ENCODE measurements around the gene SAPCD1. TPM values are rescaled to one million over a fixed set of nuclear protein-coding genes. Genes with fewer than 3 reads are reported as not detected.

The SAPCD1 gene
- total RNA-seq: 3.8 TPM

GRCh38 chr6:31762356-31762755, at the start of gene SAPCD1:
TSS of gene SAPCD1 (plus strand) at chr6:31762656. CDS start at chr6:31763055, 399 bp downstream.

GRCh38 chr6:31715022-31715958, 47.2 kb upstream of the SAPCD1 start, which contains the start of gene LY6G6D:
TSS of gene LY6G6D (plus strand) at chr6:31715348. CDS start at chr6:31715356, 8 bp downstream.

GRCh38 chr6:31721351-31722020, 41.0 kb upstream of the SAPCD1 start, which contains the start of gene LY6G6C:
TSS of gene LY6G6C (minus strand) at chr6:31721746. CDS start at chr6:31721679, 67 bp downstream.

GRCh38 chr6:31723245-31723979, 39.0 kb upstream of the SAPCD1 start, which contains the start of gene MPIG6B:
TSS of gene MPIG6B (plus strand) at chr6:31723373. CDS start at chr6:31723384, 11 bp downstream.

GRCh38 chr6:31728767-31729514, 33.5 kb upstream of the SAPCD1 start, which contains the start of gene DDAH2:
TSS of gene DDAH2 (minus strand) at chr6:31729299. CDS start at chr6:31729161, 138 bp downstream.

GRCh38 chr6:31736021-31736767, 26.3 kb upstream of the SAPCD1 start, which contains the start of gene CLIC1:
TSS of gene CLIC1 (minus strand) at chr6:31736530. CDS start at chr6:31736300, 230 bp downstream.

GRCh38 chr6:31739639-31740396, 22.6 kb upstream of the SAPCD1 start, which contains the start of gene MSH5:
TSS of gene MSH5 (plus strand) at chr6:31740005. CDS start at chr6:31740467, 462 bp downstream.

GRCh38 chr6:31776989-31777666, 14.7 kb downstream of the SAPCD1 start, which contains the start of gene VWA7:
TSS of gene VWA7 (minus strand) at chr6:31777328. CDS start at chr6:31776779, 549 bp downstream.

GRCh38 chr6:31795616-31796298, 33.3 kb downstream of the SAPCD1 start, which contains the start of gene VARS1:
TSS of gene VARS1 (minus strand) at chr6:31795752. CDS start at chr6:31795217, 535 bp downstream.

GRCh38 chr6:31806470-31807272, 44.2 kb downstream of the SAPCD1 start, which contains the start of gene LSM2:
TSS of gene LSM2 (minus strand) at chr6:31806966. CDS start at chr6:31806757, 209 bp downstream.

Other genes starting within 250 kb of the SAPCD1 start
- not detected for gene MCCD1, start 233.7 kb upstream of the SAPCD1 start, total RNA-seq
- 327 TPM for gene DDX39B, start 220.7 kb upstream of the SAPCD1 start, total RNA-seq
- gene ATP6V1G2, start 216.0 kb upstream of the SAPCD1 start, total RNA-seq: 19.2 TPM
- 21.8 TPM for gene NFKBIL1, start 215.0 kb upstream of the SAPCD1 start, total RNA-seq
- gene LTA, start 190.4 kb upstream of the SAPCD1 start, total RNA-seq: not detected
- not detected for gene TNF, start 187.1 kb upstream of the SAPCD1 start, total RNA-seq
- 1.4 TPM for gene LTB, start 180.2 kb upstream of the SAPCD1 start, total RNA-seq
- 11.2 TPM for gene LST1, start 176.4 kb upstream of the SAPCD1 start, total RNA-seq
- not detected for gene NCR3, start 169.7 kb upstream of the SAPCD1 start, total RNA-seq
- 10.5 TPM for gene AIF1, start 147.4 kb upstream of the SAPCD1 start, total RNA-seq
- 88.1 TPM for gene PRRC2A, start 141.9 kb upstream of the SAPCD1 start, total RNA-seq
- 226 TPM for gene BAG6, start 110.0 kb upstream of the SAPCD1 start, total RNA-seq
- 1.0 TPM for gene APOM, start 106.8 kb upstream of the SAPCD1 start, total RNA-seq
- gene C6orf47, start 101.9 kb upstream of the SAPCD1 start, total RNA-seq: 19.6 TPM
- 18.6 TPM for gene GPANK1, start 97.7 kb upstream of the SAPCD1 start, total RNA-seq
- 108 TPM for gene CSNK2B, start 96.6 kb upstream of the SAPCD1 start, total RNA-seq
- 2.3 TPM for gene LY6G5B, start 92.7 kb upstream of the SAPCD1 start, total RNA-seq
- gene LY6G5C, start 81.6 kb upstream of the SAPCD1 start, total RNA-seq: 1.9 TPM
- gene ABHD16A, start 59.3 kb upstream of the SAPCD1 start, total RNA-seq: 53.2 TPM
- not detected for gene LY6G6F, start 55.8 kb upstream of the SAPCD1 start, total RNA-seq
- not detected for gene LY6G6D, start 47.3 kb upstream of the SAPCD1 start, total RNA-seq
- not detected for gene LY6G6C, start 40.9 kb upstream of the SAPCD1 start, total RNA-seq
- gene MPIG6B, start 39.3 kb upstream of the SAPCD1 start, total RNA-seq: 0.55 TPM
- 108 TPM for gene DDAH2, start 33.4 kb upstream of the SAPCD1 start, total RNA-seq
- gene CLIC1, start 26.1 kb upstream of the SAPCD1 start, total RNA-seq: 89.1 TPM
- gene MSH5, start 22.7 kb upstream of the SAPCD1 start, total RNA-seq: 16.5 TPM
- gene VWA7, start 14.7 kb downstream of the SAPCD1 start, total RNA-seq: 0.88 TPM
- gene VARS1, start 33.1 kb downstream of the SAPCD1 start, total RNA-seq: 43.6 TPM
- 21.4 TPM for gene LSM2, start 44.3 kb downstream of the SAPCD1 start, total RNA-seq
- gene HSPA1L, start 52.6 kb downstream of the SAPCD1 start, total RNA-seq: 4.8 TPM
- 744 TPM for gene HSPA1A, start 52.9 kb downstream of the SAPCD1 start, total RNA-seq
- 869 TPM for gene HSPA1B, start 65.1 kb downstream of the SAPCD1 start, total RNA-seq
- gene NEU1, start 100.2 kb downstream of the SAPCD1 start, total RNA-seq: 32.8 TPM
- 3.0 TPM for gene SLC44A4, start 116.3 kb downstream of the SAPCD1 start, total RNA-seq
- 86.3 TPM for gene EHMT2, start 135.0 kb downstream of the SAPCD1 start, total RNA-seq
- gene ZBTB12, start 139.4 kb downstream of the SAPCD1 start, total RNA-seq: 17.9 TPM
- 6.2 TPM for gene C2, start 165.1 kb downstream of the SAPCD1 start, total RNA-seq
- gene CFB, start 183.4 kb downstream of the SAPCD1 start, total RNA-seq: 14.6 TPM
- gene NELFE, start 196.3 kb downstream of the SAPCD1 start, total RNA-seq: 54.3 TPM
- 47.2 TPM for gene SKIC2, start 196.5 kb downstream of the SAPCD1 start, total RNA-seq
- 20.6 TPM for gene DXO, start 209.5 kb downstream of the SAPCD1 start, total RNA-seq
- gene C4A, start 219.4 kb downstream of the SAPCD1 start, total RNA-seq: 29.9 TPM